GM21528 (cell line): ENCODE results near the gene MAGI3.

Source experiments
- ATAC-seq: cut with Tn5 transposase; IDR thresholded peaks from one replicate; pipeline ENCODE4 v1.9.1; 2021; ENCODE audit warnings: mild to moderate bottlenecking, moderate library complexity; ENCODE audit not compliant: unreplicated experiment, low FRiP score

MAGI3 gene

DNA sequence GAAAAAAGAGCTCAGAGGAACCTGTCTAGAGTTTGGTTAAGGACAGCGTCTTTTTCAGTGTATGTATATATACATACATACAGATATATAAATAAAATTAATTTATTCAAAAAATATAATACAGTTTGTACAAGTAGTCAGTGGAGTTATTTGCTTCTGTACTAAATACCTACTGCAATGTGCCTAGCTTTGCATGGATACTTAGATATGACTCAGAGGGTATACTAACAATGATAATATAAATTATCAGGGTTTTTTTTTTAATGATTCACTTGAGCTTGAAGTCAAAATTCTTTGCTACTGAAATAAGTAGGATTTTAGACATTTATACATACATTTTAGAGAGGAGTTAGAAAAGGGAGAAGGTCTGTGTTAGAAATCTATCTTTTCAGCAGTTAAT is 251.1 kb downstream of the MAGI3 start:
- no peak for ATAC-seq

DNA sequence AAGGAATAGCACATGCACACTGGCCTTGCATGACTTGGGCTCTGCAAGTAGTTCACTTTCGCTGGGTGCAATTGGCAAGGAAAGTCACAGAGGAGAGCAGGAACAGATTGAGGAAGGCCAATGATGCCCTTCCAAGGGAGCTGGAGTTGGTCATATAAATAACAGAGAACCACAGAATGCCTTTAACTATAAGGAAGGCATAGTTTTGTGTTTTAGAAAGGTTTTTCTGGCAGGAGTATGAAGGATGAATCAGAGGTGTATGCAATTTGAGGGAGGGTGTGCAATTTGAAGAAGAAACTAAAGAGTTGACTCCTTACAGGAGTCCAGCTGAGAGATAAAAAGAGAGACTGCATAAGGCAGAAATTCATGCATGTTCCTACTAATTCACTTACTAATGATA is 256.8 kb downstream of the MAGI3 start:
- ATAC-seq, result no peak

DNA sequence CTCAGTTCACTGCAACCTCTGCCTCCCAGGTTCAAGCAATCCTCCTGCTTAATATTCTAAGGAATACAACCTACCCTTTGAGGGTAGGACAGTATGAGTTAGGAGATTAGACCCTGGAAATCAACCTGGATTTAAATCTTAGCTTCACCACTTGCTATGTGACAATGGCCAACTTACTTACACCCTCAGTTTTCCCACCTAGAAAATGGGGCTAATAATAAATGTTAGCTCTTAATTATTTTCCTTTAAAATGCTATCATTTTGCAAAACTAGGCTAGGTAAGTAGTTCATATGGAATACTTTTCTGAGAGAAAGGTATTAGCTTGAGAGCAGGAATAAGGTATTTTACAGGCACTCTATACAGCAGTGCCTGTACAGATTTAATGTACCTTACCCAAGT is 258.2 kb downstream of the MAGI3 start:
- no peak for ATAC-seq

DNA sequence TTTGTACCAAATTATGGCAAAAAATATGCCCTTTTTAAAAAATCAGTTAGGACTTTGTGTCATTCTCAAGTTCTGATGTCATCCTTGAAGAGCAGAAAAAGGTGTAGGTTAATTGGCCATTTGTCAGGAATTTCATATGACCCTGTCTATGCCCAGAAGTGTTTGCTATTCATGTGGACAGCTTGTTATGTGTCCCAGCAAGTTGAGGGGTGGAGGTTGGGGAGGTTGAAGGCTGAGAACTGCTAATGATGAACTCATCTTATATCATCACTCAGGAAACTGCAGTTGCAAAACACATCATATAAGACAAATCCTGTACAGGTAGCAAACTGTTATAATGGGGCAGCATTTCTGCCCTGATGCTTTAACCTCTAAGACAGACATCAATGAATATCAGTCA is 262.5 kb downstream of the MAGI3 start:
- no peak for ATAC-seq

DNA sequence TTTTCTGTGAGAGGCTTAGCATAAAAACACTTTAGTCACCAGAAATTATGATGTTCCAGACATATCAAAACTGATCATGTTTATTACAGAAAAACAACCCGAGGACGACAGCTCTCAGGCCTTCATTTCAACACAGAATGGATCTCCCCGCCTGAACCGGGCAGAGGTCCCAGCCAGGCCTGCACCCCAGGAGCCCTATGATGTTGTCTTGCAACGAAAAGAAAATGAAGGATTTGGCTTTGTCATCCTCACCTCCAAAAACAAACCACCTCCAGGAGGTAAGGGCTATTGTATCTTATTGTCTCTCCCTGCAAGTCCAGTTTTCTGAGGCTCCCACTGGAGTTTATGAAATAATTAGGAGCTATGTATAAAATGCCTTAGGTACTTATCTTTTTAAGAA is 263.4 kb downstream of the MAGI3 start:
- no peak for ATAC-seq

DNA sequence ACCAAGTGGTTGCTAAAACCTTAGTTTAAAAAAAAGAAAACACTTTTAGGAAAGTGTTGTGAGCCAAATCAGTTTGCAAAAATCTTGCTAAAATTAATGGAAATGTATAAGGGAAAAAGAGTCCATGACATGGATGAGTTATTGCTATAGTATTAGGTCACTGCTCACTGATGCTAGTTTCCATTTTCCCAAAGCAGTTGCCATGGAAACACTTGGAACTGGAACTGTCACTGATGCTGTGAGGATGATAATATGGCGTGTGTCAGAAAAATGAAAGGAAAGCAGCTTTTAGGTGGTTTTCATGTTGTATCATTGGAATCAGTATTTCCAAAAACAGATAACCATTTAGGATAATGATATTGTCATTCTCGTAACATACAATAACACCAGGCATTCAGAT is 264.6 kb downstream of the MAGI3 start:
- ATAC-seq, result no peak

DNA sequence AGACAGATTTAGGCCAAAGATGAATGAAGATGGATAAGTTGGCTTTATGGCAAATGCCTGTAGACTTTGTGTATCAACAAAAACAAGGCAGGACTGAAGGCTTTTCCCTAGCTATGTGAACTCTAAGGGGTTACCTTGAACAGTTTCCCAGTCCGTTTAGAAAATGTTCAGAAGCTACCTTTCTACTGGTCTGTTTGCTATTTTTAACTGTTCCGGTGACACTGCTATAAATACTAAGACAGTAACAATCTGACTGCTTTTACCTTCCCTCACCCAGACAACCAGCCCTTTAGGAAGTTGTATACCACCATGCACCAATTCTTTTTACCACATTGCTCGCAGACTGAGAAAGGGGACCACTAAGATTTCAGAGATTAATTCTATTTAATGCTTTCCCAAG is 266.8 kb downstream of the MAGI3 start:
- ATAC-seq, result no peak

DNA sequence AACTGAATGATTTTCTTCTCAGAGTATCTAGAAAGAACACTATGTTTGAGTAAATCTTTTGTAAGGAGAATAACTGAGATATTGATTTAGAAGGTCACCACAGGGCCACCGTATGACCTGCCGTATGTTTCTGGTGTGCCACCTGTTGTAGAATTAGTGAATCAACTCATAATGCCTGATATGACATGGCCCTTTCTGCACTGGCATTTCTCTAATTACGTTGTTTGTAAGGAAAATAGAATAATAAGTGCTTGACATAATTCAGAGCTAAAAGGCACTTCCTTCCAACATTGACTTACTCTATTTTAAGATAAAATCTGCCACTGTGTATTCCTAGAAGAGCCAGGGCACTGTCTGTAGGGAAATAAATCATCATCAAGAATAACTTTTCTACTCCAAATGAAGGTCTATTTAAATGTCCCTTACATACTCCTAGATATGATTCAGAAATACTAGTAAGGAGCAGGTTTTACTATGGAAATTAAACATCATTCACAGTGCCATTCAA is 267.3 kb downstream of the MAGI3 start:
- no peak for ATAC-seq

DNA sequence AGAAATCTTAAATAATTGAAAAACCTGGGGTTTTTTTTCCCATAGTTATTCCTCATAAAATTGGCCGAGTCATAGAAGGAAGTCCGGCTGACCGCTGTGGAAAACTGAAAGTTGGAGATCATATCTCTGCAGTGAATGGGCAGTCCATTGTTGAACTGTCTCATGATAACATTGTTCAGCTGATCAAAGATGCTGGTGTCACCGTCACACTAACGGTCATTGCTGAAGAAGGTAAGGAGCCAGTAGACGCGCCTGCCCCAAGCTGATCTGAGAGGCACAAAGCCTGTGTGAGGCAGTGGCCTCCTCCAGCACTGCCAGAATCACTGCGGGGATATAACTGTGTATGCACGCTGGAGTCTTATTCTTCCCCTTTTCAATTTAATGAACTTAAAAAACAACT is 268.7 kb downstream of the MAGI3 start:
- no peak for ATAC-seq

DNA sequence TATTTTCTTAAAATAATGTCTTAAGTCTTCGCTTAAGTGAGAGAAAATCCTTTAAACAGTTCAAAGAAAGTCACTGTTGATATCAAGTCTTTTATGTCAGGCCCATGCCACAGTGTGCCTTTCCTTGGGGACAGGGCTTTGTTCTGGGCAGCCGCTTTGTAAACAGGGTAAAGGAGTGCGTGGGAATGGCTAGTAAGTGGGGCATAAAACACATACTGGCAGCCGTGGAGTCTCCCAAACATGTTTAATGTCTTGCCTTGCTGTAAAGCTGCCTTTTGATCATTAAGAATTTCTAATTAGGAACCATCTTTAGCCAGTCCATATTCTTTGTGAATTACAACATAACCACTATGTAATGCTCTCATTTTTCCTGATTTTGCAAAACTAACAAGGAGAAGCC is 269.2 kb downstream of the MAGI3 start:
- ATAC-seq, result no peak

DNA sequence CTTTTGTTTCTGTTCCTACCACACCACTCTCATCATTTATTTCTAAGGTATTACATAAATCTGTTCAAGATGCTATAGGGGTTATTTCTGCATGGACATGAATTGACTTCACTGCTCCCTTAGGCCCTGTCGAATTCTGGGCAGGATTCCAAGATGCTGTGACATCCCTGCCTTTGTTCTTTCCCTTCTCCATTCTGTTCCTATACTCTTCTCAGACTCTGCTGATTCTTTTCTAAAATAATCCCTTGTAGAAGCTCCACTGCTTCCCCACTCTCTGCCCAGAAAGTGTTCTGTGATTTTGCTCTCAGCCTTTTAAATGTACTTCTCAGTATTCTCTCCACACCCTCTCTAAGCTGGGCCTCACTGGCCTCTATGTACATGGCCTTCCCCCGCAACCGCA is 269.8 kb downstream of the MAGI3 start:
- ATAC-seq, result no peak

DNA sequence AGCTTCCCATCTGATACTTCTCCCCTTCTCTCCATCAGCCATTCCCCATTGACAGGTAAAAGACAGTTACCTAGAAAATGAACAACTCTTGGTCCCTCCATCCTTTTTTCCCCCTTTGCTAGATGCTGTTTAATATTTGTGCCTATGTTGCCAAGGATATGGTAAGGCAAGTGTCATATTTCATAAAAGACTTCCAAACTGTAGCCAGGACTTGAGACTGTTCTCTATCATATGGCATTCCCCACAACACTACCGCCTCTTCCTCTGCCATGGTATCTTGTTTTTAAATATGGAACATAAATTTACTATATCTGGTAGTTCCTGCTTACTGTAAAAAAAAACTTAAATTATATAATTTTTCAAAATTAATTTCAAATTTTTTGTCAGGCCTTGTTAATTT is 271.8 kb downstream of the MAGI3 start:
- no peak for ATAC-seq

DNA sequence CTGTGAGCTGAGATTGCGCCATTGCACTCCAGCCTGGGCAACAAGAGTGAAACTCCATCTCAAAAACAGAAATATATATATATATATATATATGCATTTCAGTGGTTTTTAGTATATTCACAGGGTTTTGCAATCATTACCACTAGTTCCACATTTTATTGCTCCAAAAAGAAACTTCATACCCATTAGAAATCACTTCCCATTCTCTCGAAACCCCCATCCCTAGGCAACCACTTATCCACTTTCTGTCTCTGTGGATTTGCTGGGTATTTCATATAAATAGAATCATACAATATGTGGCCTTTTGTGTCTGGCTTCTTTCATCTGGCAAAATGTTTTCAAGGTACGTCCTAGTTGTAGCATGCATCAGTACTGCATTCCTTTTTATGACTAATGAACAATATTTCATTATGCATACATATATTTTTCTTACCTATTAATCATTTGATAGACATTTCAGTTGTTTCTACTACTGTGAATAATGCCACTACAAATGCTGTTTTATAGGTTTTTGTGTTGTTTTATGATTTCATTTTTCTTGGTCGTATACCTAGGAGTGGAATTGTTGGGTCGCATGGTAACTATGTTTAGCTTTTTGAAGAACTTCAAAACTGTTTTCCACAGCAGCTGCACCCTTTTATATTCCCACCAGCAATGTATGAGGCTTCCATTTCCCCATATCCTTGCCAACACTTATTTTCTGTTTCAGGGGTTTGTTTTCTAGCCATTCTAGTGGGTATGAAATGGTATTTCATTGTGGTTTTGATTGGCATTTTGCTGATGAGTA is 273.0 kb downstream of the MAGI3 start:
- no peak for ATAC-seq

DNA sequence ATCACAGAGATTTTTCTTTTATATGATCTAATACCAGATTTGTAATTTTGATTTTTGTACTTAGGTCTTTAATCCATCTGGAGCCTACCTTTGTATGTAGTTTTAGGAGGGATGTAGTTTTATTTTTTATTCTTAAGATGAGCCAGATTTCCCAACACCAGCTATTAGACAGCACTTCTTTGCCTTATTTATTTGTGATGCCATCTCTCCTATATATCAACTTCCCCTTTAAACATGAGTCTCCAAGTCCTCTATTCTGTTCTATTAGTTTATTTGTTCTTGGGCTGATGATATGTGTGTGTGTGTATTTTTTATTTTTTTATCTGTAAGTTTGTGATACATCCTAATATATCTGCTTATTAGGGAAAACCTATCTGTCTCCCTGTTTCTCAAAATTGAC is 274.8 kb downstream of the MAGI3 start:
- ATAC-seq, result no peak

DNA sequence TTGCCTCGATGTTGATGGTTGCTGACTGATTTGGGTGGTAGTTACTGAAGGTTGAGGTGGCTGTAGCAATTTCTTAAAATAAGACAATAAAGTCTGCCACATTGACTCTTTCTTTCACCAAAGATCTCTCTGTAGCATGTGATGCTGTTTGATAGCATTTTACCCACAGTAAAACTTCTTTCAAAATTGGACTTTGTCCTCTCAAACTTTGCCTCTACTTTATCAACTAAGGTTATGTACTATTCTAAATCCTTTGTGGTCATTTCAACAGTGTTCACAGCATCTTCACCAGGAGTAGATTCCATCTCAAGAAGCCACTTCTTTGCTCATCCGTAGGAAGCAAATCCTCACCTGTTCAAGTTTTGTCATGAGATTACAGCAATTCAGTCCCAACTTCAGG is 275.8 kb downstream of the MAGI3 start:
- no peak for ATAC-seq

DNA sequence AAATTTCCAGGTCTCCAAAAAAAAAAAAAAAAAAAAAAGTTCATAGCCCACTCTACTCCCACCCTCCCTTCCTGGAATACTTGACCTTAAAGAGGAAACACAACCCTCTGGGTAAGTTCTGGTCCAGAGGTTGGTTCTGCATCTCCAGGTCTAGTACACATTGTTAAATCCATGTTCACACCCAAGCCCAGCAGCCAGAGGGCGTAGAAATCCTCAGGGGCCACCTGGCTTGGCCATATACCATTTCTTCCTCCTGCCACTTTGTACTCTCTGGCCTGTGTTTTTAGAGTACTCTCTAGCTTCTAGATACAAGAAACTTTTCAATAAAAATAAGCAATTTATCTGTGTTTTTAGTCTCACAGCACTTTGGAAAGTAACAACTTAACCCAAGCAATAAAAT is 279.7 kb downstream of the MAGI3 start:
- no peak for ATAC-seq

DNA sequence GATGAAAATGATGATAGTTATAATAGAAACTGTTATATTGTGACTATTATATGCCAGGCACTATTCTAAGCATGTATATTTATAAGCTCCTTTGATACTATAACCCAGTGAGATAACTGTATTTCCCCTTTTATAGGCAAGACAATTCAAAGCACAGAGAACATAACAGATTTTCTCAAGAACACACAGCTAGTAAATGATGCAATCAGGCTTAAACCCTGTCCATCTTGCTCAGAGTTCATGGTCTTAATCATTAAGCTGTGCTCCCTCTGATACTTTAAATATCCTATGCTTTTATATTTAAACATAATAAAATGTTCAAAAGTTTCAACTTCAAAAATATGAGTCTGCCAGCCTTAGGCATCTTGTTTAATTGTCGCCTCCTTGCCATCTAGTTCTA is 280.3 kb downstream of the MAGI3 start:
- ATAC-seq, result no peak

DNA sequence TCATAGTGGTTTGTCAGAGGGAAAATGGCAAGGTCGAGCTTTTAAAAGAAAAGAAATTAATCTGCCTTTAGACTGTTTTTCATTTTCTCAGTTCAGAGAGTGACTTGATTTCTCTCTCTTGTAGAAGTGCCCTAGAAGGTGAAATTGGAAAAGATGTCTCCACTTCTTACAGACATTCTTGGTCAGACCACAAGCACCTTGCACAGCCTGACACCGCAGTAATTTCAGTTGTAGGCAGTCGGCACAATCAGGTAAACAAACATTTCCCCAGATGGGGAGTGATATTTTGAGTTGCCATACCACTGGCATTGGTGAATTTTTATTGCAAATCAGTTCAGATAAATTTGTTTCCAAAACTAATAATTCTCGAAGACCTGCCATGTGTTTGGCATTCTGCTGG is 282.2 kb downstream of the MAGI3 start:
- no peak for ATAC-seq

DNA sequence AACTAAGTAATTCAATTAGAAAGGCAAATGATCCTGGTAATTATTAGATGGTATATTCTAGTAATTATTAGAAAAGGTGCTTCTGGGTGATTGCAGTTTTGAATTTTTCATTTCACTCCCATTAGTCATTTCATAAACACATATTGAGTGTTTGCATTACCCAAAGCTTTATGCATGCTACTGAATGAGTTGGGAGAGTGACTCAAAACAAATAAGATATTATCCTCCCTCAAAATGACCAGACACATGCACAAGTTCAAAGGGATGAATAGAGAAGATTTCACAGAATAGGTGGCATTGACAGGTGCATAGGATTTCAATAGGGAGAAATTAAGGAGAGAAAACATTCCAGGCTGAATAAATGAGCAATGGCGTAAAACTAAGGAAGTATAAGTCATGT is 284.3 kb downstream of the MAGI3 start:
- ATAC-seq, result no peak

DNA sequence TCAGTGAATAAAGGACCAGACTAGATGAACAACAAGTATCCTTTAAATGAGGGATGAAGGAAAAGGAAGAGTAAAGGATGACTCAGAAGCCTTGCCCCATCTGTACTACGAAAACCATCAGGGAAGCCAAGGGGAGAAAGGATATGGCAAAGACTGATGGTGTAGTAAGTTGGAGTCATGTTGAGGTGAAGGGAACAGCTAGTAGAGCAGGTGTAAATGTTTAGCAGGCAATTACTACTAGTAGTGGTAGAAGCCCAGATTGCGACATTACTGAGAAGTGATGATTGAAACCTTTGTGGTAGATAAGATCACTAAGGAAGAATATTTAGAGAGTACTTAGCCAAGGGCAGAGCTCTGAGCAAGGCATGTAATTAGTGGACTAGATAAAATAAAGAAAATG is 285.0 kb downstream of the MAGI3 start:
- ATAC-seq, result no peak

DNA sequence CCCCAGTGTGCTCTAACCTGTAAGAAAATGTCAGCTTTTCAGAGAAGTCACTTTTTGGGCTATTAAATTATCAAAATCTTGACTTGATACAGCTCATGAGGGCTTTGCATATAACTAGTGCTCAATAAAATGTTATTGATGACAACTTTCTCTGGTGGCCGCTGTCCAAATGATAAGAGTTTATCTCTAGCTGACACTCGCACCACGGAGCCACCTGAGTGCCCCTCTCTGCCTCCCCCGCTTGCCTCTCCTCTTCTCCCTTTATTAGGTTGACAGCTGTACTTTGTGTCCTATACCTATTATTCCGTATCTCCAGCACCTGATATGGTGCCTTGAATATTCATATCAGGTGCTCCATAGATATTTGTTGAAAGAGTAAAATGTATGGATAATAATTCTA is 286.2 kb downstream of the MAGI3 start:
- no peak for ATAC-seq

DNA sequence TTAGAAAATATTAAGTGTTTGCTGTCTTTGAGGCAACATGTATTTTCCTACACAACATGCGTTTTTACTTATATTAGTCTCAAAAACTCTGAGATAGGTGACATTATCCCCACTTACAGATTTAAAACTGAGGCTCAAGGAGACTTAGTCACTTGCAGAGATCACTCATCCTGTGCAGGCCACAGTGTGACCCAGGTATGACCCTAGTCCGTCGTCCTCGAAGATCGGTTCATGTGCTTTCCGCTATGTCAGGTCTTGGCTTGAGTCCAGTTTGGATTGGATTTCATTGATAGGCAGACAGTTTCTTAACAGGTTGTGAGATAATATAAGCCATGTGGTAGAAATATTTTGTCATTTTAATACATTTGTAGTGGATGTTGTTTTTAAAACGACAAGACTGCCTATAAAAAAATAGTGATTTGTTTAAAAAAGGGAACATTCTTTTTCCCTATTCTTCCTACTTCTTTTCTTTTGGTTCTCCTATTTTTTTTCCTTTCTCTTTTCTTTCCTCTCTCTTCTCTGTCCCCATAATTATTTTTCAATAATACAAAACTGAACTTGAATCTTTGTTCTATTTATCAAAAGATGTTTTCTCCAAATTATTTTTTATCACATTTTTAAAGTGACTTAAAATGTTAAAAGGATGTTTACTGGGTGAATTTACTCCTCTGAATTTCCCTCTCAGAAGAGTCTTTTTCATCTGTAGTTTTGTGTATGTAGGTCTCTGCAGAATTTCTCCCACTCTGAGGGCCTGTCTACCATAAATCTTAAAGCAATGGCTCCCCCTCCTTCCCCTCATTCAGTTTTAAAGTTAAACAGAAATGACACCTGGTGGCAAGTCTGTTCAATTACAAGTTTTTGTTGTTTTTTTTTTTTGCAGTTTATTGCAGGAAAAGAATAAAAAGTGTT is 287.2 kb downstream of the MAGI3 start:
- no peak for ATAC-seq
